BE2C (cell line): ENCODE results near the gene PREB.
"Not testable (repeated sequence)": the region's sequence is repeated elsewhere in the genome, so short reads cannot be mapped to it uniquely, and the experiment has no call there.

ENCODE experiments used
- DNase-seq: peaks from one replicate; pipeline ENCODE4 v3.0.0-alpha.2; 2020
- H3K27me3 ChIP-seq: fragments of 250-450 bp; sonication (Bioruptor Pico); 2 replicates; pipeline ENCODE4 v1.5.1; 2020; ENCODE audit warnings: mild to moderate bottlenecking
- H3K36me3 ChIP-seq: fragments of 250-450 bp; sonication (Bioruptor Pico); 2 replicates; pipeline ENCODE4 v1.5.1; 2020; ENCODE audit warnings: mild to moderate bottlenecking
- H3K4me1 ChIP-seq: fragments of 250-450 bp; sonication (Bioruptor Pico); 2 replicates; pipeline ENCODE4 v1.5.1; 2020
- H3K4me3 ChIP-seq: 2 replicates; pipeline ENCODE4 v1.5.1; 2011; ENCODE audit warnings: low read depth, low read length
- H3K9me3 ChIP-seq: fragments of 250-450 bp; sonication (Bioruptor Pico); 2 replicates; pipeline ENCODE4 v1.5.1; 2020
- CTCF ChIP-seq: IDR thresholded peaks from 2 replicates; pipeline ENCODE4 v1.5.1; 2012; ENCODE audit warnings: mild to moderate bottlenecking, low read depth, low read length

The PREB gene

GRCh38 chr2:27177441-27178351 lies 43.3 kb upstream of the PREB start:
- Histone ChIP-seq H3K27me3 (no peaks in the 10 kb centered on the region), H3K4me3 (no peak overlapping the region), H3K36me3 (no peaks in the 10 kb centered on the region), H3K4me1 (no peaks in the 10 kb centered on the region), H3K9me3 (no peaks in the 10 kb centered on the region)
- TF ChIP-seq CTCF = no peak
- no peak for DNase-seq

GRCh38 chr2:27175781-27176180 lies 41.3 kb upstream of the PREB start:
- not testable (repeated sequence) for H3K4me3 ChIP-seq, H3K4me1 ChIP-seq, DNase-seq, H3K36me3 ChIP-seq, H3K9me3 ChIP-seq, H3K27me3 ChIP-seq

- no peaks in the 10 kb centered on the region for H3K4me1 ChIP-seq
- H3K4me3 ChIP-seq = no peak overlapping the region
- no peaks in the 10 kb centered on the region for H3K9me3 ChIP-seq
- no peak for DNase-seq
- TF ChIP-seq CTCF = no peak
- no peaks in the 10 kb centered on the region for H3K27me3 ChIP-seq
- no peaks in the 10 kb centered on the region for H3K36me3 ChIP-seq
These were observed 40.9 kb upstream of the PREB start for GRCh38 chr2:27175330-27175729.

GRCh38 chr2:27174638-27175037 lies 40.2 kb upstream of the PREB start:
- Histone ChIP-seq H3K9me3 (no peaks in the 10 kb centered on the region), H3K4me3 (no peak overlapping the region), H3K27me3 (no peaks in the 10 kb centered on the region), H3K36me3 (no peaks in the 10 kb centered on the region), H3K4me1 (no peaks in the 10 kb centered on the region)
- DNase-seq = no peak
- no peak for TF ChIP-seq CTCF

- no peak overlapping the region for H3K4me3 ChIP-seq
- H3K27me3 ChIP-seq = no peaks in the 10 kb centered on the region
- H3K4me1 ChIP-seq = no peaks in the 10 kb centered on the region
- H3K36me3 ChIP-seq = no peaks in the 10 kb centered on the region
- H3K9me3 ChIP-seq = no peaks in the 10 kb centered on the region
- DNase-seq = no peak
- TF ChIP-seq CTCF = no peak
These were observed 37.0 kb upstream of the PREB start for GRCh38 chr2:27171351-27171848.

- DNase-seq = no peak
- TF ChIP-seq CTCF = no peak
- H3K4me3 ChIP-seq = no peak overlapping the region
These were observed 36.3 kb upstream of the PREB start for GRCh38 chr2:27170581-27171337.

More at GRCh38 chr2:27170581-27171337, 36.3 kb upstream of the PREB start:
- H3K27me3 ChIP-seq = no peaks in the 10 kb centered on the region
- no peaks in the 10 kb centered on the region for H3K9me3 ChIP-seq
- H3K4me1 ChIP-seq = no peaks in the 10 kb centered on the region
- no peaks in the 10 kb centered on the region for H3K36me3 ChIP-seq
